ENCODE data around the gene EPO.

EPO gene

DNA sequence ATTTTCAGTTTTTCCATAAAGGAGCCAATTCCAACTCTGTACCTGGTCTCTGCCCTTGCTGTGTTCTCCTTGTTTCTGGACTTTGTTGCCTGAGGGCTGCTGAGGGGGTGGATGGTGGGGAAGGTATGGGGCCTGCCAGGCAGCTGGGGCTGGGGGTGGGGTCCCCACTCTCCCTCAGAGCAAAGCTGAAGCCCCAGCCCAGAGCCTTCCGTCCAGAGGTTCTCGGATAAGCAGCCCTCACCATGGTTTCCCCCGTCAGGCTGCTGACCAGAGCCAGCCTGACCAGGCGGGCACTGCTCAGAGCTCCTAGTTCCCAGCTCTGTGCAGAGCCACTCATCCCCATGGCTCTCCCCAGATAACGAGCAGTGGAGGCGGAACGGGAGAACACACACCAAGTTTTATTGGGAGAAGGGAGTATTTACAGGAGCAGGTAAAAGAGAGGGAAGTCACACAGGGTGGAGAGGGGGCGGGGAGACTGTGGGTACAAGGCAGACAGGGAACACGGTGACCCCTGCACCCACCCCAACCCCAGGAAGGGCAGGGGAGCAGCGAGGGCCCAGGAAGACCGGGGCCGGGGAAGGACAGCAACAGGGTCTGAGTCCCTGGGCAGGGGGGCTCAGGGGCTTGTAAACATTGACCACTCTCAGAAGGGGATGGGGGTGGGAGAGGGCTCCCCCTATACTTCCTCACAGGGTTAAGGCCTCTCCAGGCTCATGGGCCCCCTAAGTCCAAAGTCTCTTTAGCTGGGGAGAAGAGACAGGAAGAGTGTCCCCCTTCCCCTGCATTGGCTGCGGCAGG is 40.9 kb upstream of the EPO start:
- no peak for DNase-seq (ENCODE audit: low read depth in 1 of 2, low spot score in 1 of 2)
- no peak for TF ChIP-seq JUND (IDR thresholded peaks at IDR 0.05; ENCODE audit: low read depth)
- in situ Hi-C loops (cut with HindIII; ENCODE audit: low pct_unique_long_range_greater_than_20kb, low sequenced_read_pairs): no loop called here

DNA sequence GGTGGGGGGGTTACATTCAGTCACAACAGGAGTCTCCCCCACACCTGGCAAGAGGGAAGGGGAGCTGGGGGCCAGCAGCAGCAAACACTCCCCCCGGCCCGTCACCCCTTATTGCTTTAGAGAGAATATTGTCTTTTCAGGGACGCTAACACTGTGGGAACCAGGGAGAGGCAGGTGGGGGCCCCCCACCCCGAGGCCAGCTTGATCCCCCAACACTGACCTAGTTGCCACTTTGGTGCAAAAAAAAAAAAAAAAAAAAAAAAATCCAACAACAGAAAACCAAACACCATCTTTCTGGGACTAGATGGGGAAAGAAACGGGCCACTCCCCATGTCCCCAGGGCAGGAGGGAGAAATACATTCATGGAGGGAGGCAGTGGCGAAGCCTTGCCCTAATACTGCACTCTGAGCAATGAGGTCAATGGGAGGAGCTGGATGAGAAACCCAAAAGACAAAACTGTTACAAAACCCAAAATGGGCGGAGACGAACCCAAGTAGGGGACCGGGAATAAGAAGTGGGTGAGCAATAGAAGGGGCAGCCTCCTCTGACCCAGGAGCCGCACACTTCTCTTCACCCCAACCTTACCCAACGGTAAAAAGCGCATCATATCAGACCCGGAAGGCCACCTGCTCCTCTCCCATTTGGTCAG is 40.2 kb upstream of the EPO start:
- no peak for TF ChIP-seq JUND (IDR thresholded peaks at IDR 0.05; ENCODE audit: low read depth)
- no peak for DNase-seq (ENCODE audit: low read depth in 1 of 2, low spot score in 1 of 2)
- in situ Hi-C loops (cut with HindIII; ENCODE audit: low pct_unique_long_range_greater_than_20kb, low sequenced_read_pairs): no loop called here

DNA sequence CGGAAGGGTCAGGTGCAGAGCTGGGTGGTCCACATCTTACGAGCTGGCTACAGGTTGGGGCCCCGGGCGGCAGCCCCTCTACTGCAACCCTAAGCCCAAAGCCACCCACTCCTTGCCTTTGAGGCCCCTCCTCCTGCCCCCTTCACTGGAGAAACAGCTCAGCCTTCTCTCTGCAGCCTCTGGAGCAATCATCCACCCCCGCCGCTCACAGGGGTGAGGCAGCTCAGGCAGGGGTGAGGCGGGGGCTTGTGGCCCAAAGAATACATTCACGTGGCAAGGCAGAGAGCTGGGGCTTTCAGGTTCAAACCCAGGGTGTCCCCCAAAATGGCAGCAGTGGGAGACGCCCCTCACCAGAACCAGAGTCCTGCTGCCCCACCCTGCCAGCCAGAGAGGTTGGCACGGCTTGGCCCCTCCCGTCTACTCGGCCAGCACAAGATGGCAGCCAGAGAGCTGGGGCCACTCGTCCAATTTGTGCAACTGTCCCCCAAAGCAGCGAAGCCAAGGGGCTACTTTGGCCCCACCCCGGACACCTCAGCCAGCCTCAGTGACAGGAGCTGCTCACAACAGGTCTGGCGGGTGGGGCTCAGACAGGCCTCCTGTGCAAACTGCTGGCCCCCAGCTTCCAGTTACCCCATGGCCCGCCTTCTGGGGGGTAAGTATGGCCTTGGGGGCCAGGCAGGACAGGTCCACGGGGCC is 39.5 kb upstream of the EPO start:
- in situ Hi-C loops (cut with HindIII; ENCODE audit: low pct_unique_long_range_greater_than_20kb, low sequenced_read_pairs): no loop called here
- TF ChIP-seq JUND (IDR thresholded peaks at IDR 0.05; ENCODE audit: low read depth): no peak
- DNase-seq (ENCODE audit: low read depth in 1 of 2, low spot score in 1 of 2): no peak

DNA sequence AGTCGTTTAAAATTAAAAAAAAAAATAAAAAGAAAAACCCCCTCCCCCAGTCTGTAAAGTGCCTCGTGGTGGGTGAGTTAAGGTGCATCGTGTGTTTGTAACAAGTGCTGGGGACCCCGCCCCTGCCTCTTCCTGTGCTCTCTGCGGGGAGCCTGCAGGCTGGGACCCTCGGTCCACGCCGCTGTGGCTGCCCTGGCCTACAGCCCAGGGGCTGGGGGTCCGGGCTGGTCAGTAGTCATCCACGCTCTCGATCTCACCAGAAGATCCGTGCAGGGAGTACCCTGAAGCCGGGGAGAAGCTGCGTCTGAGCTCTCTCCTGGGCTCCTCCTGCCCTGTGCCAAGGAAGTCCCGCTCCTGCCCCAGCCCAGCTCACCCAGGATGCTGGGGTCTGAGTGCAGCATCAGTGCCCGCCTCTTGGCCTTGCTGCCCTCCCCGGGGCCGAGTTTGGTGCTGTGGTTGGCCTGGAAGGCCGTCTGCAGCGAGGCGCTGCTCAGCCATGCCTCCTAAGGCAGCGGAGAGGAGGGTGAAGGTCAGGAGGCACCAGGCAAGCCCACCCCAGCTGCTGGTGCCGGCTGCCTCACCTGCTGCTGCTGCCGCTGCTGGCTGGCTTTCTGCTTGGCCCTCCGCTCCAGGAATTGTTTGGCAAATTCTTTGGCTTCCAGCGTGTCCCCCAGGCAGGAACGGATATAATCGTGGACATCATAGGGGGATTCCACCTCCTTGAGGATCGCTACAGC is 38.6 kb upstream of the EPO start:
- in situ Hi-C loops (cut with HindIII; ENCODE audit: low pct_unique_long_range_greater_than_20kb, low sequenced_read_pairs): no loop called here
- no peak for TF ChIP-seq JUND (IDR thresholded peaks at IDR 0.05; ENCODE audit: low read depth)
- DNase-seq (ENCODE audit: low read depth in 1 of 2, low spot score in 1 of 2): no peak

DNA sequence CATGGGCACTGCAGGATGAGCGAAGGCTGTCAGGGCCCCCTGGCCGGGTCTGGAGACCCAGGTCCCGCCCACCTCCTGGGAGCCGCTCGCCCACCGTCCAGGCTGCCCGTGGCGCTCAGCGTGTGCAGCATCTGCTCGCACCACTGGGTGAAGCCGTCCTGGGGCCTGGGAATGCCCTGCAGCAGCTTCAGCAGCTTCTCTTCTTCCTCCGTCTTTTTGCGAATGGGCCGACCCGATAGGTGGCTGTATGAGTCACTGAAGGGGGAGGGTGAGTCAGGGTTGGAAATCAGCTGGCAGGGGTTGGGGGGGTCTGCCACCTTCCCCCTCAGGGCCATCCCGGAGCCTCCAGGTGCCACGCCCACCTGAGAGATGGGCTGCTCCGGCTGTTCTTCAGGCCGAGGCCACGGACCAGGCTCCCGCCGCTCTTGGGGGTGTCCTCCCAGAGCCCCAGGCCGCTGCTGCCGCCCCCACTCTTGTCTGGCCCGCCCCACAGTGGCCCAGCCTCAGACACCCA is 38.0 kb upstream of the EPO start:
- in situ Hi-C loops (cut with HindIII; ENCODE audit: low pct_unique_long_range_greater_than_20kb, low sequenced_read_pairs): no loop called here
- DNase-seq (ENCODE audit: low read depth in 1 of 2, low spot score in 1 of 2): no peak
- TF ChIP-seq JUND (IDR thresholded peaks at IDR 0.05; ENCODE audit: low read depth): no peak

DNA sequence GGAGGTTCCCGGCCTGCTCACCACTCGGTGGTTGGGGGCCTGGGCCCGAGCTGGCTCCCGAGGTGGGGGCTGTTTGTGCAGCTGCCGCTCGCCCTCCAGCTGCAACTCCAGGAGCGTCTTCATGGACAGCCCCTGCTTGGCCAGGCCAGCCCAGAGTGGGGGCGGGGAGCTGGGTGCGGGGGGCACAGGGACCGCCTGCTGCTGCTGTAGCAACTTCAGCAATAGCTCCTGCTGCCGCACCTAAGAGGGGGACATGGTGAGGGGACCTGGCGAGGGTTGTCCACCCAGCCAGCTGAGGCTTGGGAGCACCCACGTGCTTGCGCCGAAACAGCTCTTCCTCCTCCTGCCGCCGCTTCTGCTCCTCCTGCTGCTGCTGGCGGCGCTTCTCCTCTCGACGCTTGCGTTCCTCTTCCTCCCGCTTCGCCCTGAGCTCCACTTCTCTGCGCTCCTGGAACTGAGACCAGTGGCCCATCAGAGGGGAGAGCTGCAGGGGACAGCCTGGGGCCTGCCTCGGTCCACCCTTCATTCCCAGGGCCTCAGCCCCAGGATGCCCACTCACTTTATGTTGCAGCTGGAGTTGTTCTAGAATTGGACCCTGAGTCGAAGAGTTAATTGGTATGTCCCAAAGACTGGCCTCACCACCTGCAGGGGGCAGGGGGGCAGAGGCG is 37.1 kb upstream of the EPO start:
- TF ChIP-seq JUND (IDR thresholded peaks at IDR 0.05; ENCODE audit: low read depth): no peak
- in situ Hi-C loops (cut with HindIII; ENCODE audit: low pct_unique_long_range_greater_than_20kb, low sequenced_read_pairs): no loop called here
- no peak for DNase-seq (ENCODE audit: low read depth in 1 of 2, low spot score in 1 of 2)

DNA sequence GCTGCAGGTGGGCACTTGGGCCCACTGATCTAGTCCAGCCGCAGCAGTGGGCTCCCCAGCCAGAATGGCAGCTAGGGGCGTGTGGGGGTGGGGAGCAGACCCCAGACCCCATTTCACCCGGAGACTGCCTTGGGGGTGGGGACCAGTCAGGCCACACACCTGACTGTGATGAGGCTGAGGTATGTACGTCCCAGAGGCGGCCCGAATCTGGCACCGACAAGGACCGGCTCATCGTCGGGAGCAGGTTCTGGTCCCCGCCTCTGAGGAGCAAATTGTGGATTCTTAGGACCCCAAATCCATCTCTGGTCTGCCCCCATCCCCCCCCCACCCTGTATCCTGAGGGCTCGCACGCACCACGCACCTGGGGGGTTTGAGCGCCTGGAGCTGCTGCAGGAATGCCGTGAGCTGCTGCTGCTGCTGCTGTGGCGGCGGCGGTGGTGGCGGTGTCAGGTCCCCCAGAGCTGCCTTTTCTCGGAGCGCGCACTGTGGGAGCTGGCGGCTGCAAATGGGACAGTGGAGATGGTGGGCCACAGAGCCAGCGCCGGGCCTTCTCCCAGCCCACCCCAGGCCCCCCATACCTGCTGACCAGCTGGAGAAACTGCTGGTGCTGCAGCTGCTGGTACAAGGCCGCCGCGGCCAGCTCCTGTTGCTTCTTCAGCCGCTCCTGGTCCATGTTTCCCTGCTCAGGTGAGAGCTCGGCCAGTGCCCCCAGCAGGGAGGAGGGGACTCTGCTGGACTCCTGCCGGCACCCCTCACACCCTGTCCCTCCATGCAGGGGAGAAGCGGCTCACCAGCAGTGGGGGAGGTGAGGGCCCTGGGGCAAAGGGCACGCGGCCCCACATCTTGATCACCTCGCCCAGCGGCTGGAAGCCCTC is 36.4 kb upstream of the EPO start:
- no peak for TF ChIP-seq JUND (IDR thresholded peaks at IDR 0.05; ENCODE audit: low read depth)
- in situ Hi-C loops (cut with HindIII; ENCODE audit: low pct_unique_long_range_greater_than_20kb, low sequenced_read_pairs): no loop called here
- no peak for DNase-seq (ENCODE audit: low read depth in 1 of 2, low spot score in 1 of 2)

DNA sequence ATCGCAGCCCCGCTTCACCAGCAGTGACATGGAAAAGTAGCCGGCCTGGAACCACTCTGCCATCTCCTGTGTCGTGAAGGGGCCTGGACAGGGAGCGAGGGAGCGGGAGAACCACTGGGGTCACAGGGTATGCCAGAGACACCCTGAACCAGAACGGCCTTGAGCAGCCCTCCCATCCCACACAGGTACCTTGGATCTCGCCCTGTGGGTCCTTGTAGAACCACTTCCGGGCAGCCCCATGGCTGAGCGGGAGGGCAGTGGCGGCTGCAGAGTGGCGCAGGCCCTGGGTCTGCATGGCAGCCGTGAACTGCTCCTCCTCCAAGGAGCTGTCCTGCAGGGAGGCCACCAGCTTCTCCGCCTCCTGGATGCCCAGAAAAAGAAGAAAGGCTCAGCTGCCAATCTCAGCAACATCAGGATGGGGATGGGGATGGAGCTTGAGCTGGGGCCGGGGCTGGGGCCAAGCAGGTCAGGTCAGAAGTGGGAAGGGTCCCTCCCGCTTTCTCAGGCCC is 35.7 kb upstream of the EPO start:
- in situ Hi-C loops (cut with HindIII; ENCODE audit: low pct_unique_long_range_greater_than_20kb, low sequenced_read_pairs): no loop called here
- TF ChIP-seq JUND (IDR thresholded peaks at IDR 0.05; ENCODE audit: low read depth): no peak
- DNase-seq (ENCODE audit: low read depth in 1 of 2, low spot score in 1 of 2): no peak

DNA sequence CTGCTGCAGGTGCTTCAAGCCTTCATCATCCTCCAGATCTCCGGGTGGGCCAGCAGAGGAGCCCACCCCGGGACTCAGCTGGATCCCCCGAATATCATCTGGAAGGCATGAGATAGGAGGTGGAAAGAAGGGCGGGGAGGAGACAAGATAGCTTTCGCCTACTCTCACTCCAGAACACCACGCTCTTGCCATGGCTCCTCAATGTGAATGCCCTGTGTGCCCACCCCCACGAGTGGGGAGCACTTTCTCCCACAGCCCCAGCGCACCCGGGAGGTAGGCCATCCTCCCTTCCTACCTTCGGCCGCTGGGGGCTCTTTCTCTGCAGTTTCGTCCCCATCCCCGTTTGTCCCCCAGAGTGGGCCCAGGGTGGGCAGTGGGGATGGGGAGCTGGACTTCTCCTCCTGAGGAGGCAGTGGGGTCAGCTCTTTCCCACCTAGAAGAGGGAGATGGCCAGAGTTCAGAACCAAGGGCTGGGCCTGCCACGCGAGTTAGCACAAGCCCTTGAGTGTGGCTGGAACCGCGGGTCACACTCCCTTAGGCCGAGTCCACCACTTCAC is 35.1 kb upstream of the EPO start:
- TF ChIP-seq JUND (IDR thresholded peaks at IDR 0.05; ENCODE audit: low read depth): no peak
- in situ Hi-C loops (cut with HindIII; ENCODE audit: low pct_unique_long_range_greater_than_20kb, low sequenced_read_pairs): no loop called here
- DNase-seq (ENCODE audit: low read depth in 1 of 2, low spot score in 1 of 2): no peak

DNA sequence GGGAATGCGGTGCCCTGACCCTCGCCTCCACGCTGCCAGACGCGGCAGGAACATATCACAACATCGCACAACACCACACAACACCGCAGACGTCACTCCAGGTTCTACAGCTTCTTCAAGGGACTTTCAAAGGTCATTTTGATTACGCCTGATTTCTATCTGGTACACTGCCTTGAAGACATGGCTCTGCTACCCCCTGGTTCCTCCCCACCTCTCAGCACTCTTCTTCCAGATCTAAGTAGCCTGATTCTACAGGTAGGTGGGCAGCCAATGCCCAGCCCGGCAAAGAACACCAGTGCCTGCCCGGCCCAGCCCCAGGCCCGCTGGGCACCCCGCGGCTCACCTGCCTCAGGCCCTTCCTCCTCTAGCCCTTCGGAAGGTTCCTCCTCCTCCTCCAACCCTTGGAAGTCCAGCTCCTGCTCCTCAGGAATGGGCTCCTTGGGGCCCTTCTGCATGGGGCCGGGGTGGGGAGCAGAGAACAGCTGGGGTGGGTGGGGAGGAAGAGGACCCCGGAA is 34.6 kb upstream of the EPO start:
- TF ChIP-seq JUND (IDR thresholded peaks at IDR 0.05; ENCODE audit: low read depth): no peak
- in situ Hi-C loops (cut with HindIII; ENCODE audit: low pct_unique_long_range_greater_than_20kb, low sequenced_read_pairs): no loop called here
- DNase-seq (ENCODE audit: low read depth in 1 of 2, low spot score in 1 of 2): no peak

All from T47D (cell line).